Smooth muscle cell (in vitro differentiated cells): ENCODE measurements around the gene TSPAN5. TPM values are rescaled to one million over a fixed set of nuclear protein-coding genes. Genes with fewer than 3 reads are reported as not detected.

Experiments
- DNase-seq: peaks from one replicate; lab custom pipeline; 2025; ENCODE audit not compliant: unreplicated experiment; lab: John Stamatoyannopoulos, UW
- H2AFZ ChIP-seq: fragments of 200-600 bp; sonication (generic); 2 replicates; pipeline ENCODE4 v1.6.0; 2016; ENCODE audit warnings: antibody characterized with exemption, low read depth, mild to moderate bottlenecking
- H3F3A ChIP-seq: fragments of 200-600 bp; sonication (generic); 2 replicates; pipeline ENCODE4 v1.6.0; 2017; ENCODE audit warnings: antibody characterized with exemption, low read depth
- H3K27ac ChIP-seq: fragments of 200-600 bp; sonication (generic); 2 replicates; pipeline ENCODE4 v1.5.1; 2016; ENCODE audit warnings: low read depth, mild to moderate bottlenecking
- H3K27me3 ChIP-seq: fragments of 200-600 bp; sonication (generic); 2 replicates; pipeline ENCODE4 v1.6.1; 2016; ENCODE audit warnings: low read depth, mild to moderate bottlenecking
- H3K36me3 ChIP-seq: fragments of 200-600 bp; sonication (generic); 2 replicates; pipeline ENCODE4 v1.5.1; 2016; ENCODE audit warnings: low read depth
- H3K4me1 ChIP-seq: fragments of 200-600 bp; sonication (generic); 2 replicates; pipeline ENCODE4 v1.5.1; 2016; ENCODE audit warnings: low read depth
- H3K4me2 ChIP-seq: fragments of 200-600 bp; sonication (generic); 2 replicates; pipeline ENCODE4 v1.6.0; 2016; ENCODE audit warnings: mild to moderate bottlenecking
- H3K4me3 ChIP-seq: fragments of 200-600 bp; sonication (generic); 2 replicates; pipeline ENCODE4 v1.5.1; 2016; ENCODE audit warnings: mild to moderate bottlenecking
- H3K79me2 ChIP-seq: fragments of 200-600 bp; sonication (generic); 2 replicates; pipeline ENCODE4 v1.6.0; 2016; ENCODE audit warnings: low read depth, mild to moderate bottlenecking
- H3K9ac ChIP-seq: fragments of 200-600 bp; sonication (generic); 2 replicates; pipeline ENCODE4 v1.6.0; 2016; ENCODE audit warnings: low read depth
- H3K9me3 ChIP-seq: fragments of 200-600 bp; sonication (generic); replicated peaks from 2 replicates; pipeline ENCODE4 v1.5.1; 2016; ENCODE audit warnings: low read depth
- H4K20me1 ChIP-seq: fragments of 200-600 bp; sonication (generic); 2 replicates; pipeline ENCODE4 v1.6.0; 2016; ENCODE audit warnings: low read depth
- CTCF ChIP-seq: fragments of 200-600 bp; sonication (generic); IDR thresholded peaks from 2 replicates; pipeline ENCODE4 v1.5.1; 2017; ENCODE audit warnings: borderline replicate concordance, mild to moderate bottlenecking, antibody characterized with exemption; ENCODE audit not compliant: insufficient read depth, poor library complexity, severe bottlenecking
- WGBS: methylation state at CpG from one replicate; pipeline ENCODE4 v1.1.7; 2016; ENCODE audit warnings: low lambda C conversion rate; 5-methylcytosine and 5-hydroxymethylcytosine counted together
- polyA plus RNA-seq: library from polyadenylated mRNA; unstranded; fragments of >200 nt; fragmentation: Nextera tagmentation; extraction: Ambion mirVana; gene quantifications from 2 replicates; pipeline ENCODE4 v1.2.1, GENCODE V29; 2016
- total RNA-seq: library from RNA; depleted of rRNA; stranded (reverse); fragments of >200 nt; gene quantifications from 2 replicates; pipeline ENCODE4 v1.2.3, GENCODE V29; 2014

The TSPAN5 gene
- total and polyA plus RNA-seq, 2 experiments from 2014 or later: 28.3 to 35.8 TPM

GRCh38 chr4:98502624-98503023, 155.8 kb downstream of the TSPAN5 start:
- peaks cover 26% of the 10 kb centered on the region for H3K79me2 ChIP-seq
- no peaks in the 10 kb centered on the region for H3K4me1 ChIP-seq
- no peak overlapping the region for H3K9ac ChIP-seq
- H3K36me3 ChIP-seq: no peaks in the 10 kb centered on the region
- no peak overlapping the region for H3K4me3 ChIP-seq
- no peak overlapping the region for H2AFZ ChIP-seq
- DNase-seq: no peak
- TF ChIP-seq CTCF: no peak
- 100% methylated on average over 1 of the region's 1 CpG for WGBS
- H3F3A ChIP-seq: no peaks in the 10 kb centered on the region
- no peak overlapping the region for H3K4me2 ChIP-seq
- H3K9me3 ChIP-seq: no peaks in the 10 kb centered on the region
- H3K27me3 ChIP-seq: no peaks in the 10 kb centered on the region
- H4K20me1 ChIP-seq: no peaks in the 10 kb centered on the region
- no peak overlapping the region for H3K27ac ChIP-seq

GRCh38 chr4:98502031-98502430, 156.4 kb downstream of the TSPAN5 start:
- Histone ChIP-seq H3K9me3 (no peaks in the 10 kb centered on the region), H4K20me1 (no peaks in the 10 kb centered on the region), H3K36me3 (no peaks in the 10 kb centered on the region), H3K4me2 (no peak overlapping the region), H2AFZ (no peak overlapping the region), H3F3A (no peaks in the 10 kb centered on the region), H3K4me1 (no peaks in the 10 kb centered on the region), H3K27me3 (no peaks in the 10 kb centered on the region), H3K27ac (no peak overlapping the region), H3K9ac (no peak overlapping the region), H3K79me2 (peaks cover 20% of the 10 kb centered on the region), H3K4me3 (no peak overlapping the region)
- no peak for DNase-seq
- TF ChIP-seq CTCF: no peak
- 89% methylated on average over 2 of the region's 2 CpGs for WGBS

- peaks cover 6% of the 10 kb centered on the region for H3F3A ChIP-seq
- H3K4me1 ChIP-seq: no peaks in the 10 kb centered on the region
- no peaks in the 10 kb centered on the region for H3K36me3 ChIP-seq
- no peak overlapping the region for H3K9ac ChIP-seq
- DNase-seq: no peak
- no peak overlapping the region for H3K27ac ChIP-seq
- no peak overlapping the region for H2AFZ ChIP-seq
- no peak overlapping the region for H3K4me2 ChIP-seq
- no peak overlapping the region for H3K4me3 ChIP-seq
- H3K27me3 ChIP-seq: no peaks in the 10 kb centered on the region
- WGBS: 89% methylated on average over 3 of the region's 3 CpGs
- H3K79me2 ChIP-seq: peaks cover 16% of the 10 kb centered on the region
- H3K9me3 ChIP-seq: no peaks in the 10 kb centered on the region
- TF ChIP-seq CTCF: no peak
- H4K20me1 ChIP-seq: no peaks in the 10 kb centered on the region
Observed at GRCh38 chr4:98501383-98501782, 157.0 kb downstream of the TSPAN5 start.

GRCh38 chr4:98498774-98499173, 159.6 kb downstream of the TSPAN5 start:
- H3K4me3 ChIP-seq: no peak overlapping the region
- H3K9ac ChIP-seq: no peak overlapping the region
- no peaks in the 10 kb centered on the region for H4K20me1 ChIP-seq
- no peaks in the 10 kb centered on the region for H3K36me3 ChIP-seq
- H3K4me1 ChIP-seq: no peaks in the 10 kb centered on the region
- no peak for DNase-seq
- H3K79me2 ChIP-seq: peaks cover 14% of the 10 kb centered on the region
- no peak overlapping the region for H2AFZ ChIP-seq
- H3F3A ChIP-seq: peaks cover 9% of the 10 kb centered on the region
- H3K4me2 ChIP-seq: no peak overlapping the region
- TF ChIP-seq CTCF: no peak
- H3K27ac ChIP-seq: no peak overlapping the region
- no peaks in the 10 kb centered on the region for H3K9me3 ChIP-seq
- WGBS: 95% methylated on average over 6 of the region's 6 CpGs
- no peaks in the 10 kb centered on the region for H3K27me3 ChIP-seq
